Superior temporal gyrus (tissue), 1 donor: ENCODE results near the gene RAB3IL1.
"Not testable (repeated sequence)": the region's sequence is repeated elsewhere in the genome, so short reads cannot be mapped to it uniquely, and the experiment has no call there.

Source experiments
- DNase-seq: peaks from one replicate; pipeline ENCODE4 v3.0.0-alpha.2; 2016; ENCODE audit errors: extremely low spot score

The RAB3IL1 gene

GRCh38 chr11:61917334-61918109, at the start of gene RAB3IL1:
Gene RAB3IL1 (minus strand): TSS chr11:61917566. CDS start chr11:61917367, 199 bp downstream.
- peak; percentile 34 for DNase-seq

- peak; percentile 44 for DNase-seq
Measured at GRCh38 chr11:61966734-61967115, 49.4 kb upstream of the RAB3IL1 start.

GRCh38 chr11:61964666-61965271, 47.4 kb upstream of the RAB3IL1 start:
- not testable (repeated sequence) for DNase-seq

GRCh38 chr11:61964058-61964665, 46.8 kb upstream of the RAB3IL1 start:
- DNase-seq, result peak; percentile 29

- DNase-seq, result peak; percentile 55
Measured at GRCh38 chr11:61963282-61964057, 46.1 kb upstream of the RAB3IL1 start.

GRCh38 chr11:61963016-61963281, 45.6 kb upstream of the RAB3IL1 start:
- DNase-seq, result no peak

- DNase-seq, result no peak
Measured at GRCh38 chr11:61962213-61963015, 45.0 kb upstream of the RAB3IL1 start.

GRCh38 chr11:61961570-61962212, 44.3 kb upstream of the RAB3IL1 start:
- DNase-seq, result peak; percentile 89

GRCh38 chr11:61960532-61960931, 43.2 kb upstream of the RAB3IL1 start:
- DNase-seq, result no peak

- DNase-seq, result no peak
Measured at GRCh38 chr11:61959678-61960077, 42.3 kb upstream of the RAB3IL1 start.

- no peak for DNase-seq
Measured at GRCh38 chr11:61959114-61959513, 41.7 kb upstream of the RAB3IL1 start.

GRCh38 chr11:61958590-61958989, 41.2 kb upstream of the RAB3IL1 start:
- DNase-seq, result no peak

- no peak for DNase-seq
Measured at GRCh38 chr11:61957021-61957770, 39.8 kb upstream of the RAB3IL1 start.

- no peak for DNase-seq
Measured at GRCh38 chr11:61956191-61957020, 39.0 kb upstream of the RAB3IL1 start.

- no peak for DNase-seq
Measured at GRCh38 chr11:61955422-61956135, 38.2 kb upstream of the RAB3IL1 start.

GRCh38 chr11:61954851-61955421, 37.6 kb upstream of the RAB3IL1 start:
- DNase-seq, result peak; percentile 42

GRCh38 chr11:61954106-61954850, 36.9 kb upstream of the RAB3IL1 start:
- peak; percentile 9 for DNase-seq

- not testable (repeated sequence) for DNase-seq
Measured at GRCh38 chr11:61953632-61954031, 36.3 kb upstream of the RAB3IL1 start.
